ENCODE measurements around the gene ANKRD23. TPM values are rescaled to one million over a fixed set of nuclear protein-coding genes. Genes with fewer than 3 reads are reported as not detected.

Gene ANKRD23
- total and polyA plus RNA-seq, 2 experiments from 2014 or later, result 3.3 to 11.0 TPM

DNA sequence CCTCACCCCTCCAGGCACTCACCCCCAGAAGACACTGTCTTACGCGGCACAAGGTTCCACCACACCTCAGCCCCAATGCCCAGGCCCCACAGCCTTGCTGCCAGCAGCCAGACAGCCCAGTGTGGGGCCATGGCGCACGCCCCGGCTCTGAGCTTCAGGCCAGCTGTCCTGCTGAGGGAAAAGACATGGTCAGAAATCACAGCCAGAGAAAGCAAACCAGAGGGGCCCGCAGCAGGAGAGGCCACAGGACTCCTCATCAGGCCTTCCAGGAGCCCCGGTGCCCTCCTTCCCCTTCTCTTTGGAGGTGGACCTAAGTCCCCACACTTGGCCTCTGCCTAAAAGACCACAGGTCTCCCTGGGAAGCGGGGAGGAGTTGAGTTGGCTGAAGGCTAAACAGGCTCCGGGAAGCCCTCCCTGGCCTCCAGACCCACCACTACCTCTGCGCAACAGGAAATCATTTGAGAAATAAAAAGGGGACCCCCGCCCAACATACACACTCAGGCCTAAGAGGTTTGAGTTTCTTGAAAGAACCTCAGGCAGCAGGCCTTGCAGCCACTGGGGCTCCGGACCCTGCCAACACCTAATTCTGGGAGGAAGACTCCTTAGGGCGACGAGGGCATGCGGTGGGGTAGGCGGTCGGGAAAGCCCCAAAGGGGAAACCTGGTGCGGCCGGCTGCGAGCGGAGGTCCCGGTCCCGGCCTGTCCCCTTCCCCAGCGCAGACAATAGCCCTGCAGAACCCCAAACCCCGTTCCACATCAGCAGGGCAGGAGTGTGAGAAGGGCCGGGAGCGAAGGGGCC, 24.1 kb upstream of the ANKRD23 start:
- Histone ChIP-seq H3K4me1 (ENCODE audit: low read depth) (peaks cover 3% of the 10 kb centered on the region), H3K4me3 (peak overlapping the region; percentile 89)

DNA sequence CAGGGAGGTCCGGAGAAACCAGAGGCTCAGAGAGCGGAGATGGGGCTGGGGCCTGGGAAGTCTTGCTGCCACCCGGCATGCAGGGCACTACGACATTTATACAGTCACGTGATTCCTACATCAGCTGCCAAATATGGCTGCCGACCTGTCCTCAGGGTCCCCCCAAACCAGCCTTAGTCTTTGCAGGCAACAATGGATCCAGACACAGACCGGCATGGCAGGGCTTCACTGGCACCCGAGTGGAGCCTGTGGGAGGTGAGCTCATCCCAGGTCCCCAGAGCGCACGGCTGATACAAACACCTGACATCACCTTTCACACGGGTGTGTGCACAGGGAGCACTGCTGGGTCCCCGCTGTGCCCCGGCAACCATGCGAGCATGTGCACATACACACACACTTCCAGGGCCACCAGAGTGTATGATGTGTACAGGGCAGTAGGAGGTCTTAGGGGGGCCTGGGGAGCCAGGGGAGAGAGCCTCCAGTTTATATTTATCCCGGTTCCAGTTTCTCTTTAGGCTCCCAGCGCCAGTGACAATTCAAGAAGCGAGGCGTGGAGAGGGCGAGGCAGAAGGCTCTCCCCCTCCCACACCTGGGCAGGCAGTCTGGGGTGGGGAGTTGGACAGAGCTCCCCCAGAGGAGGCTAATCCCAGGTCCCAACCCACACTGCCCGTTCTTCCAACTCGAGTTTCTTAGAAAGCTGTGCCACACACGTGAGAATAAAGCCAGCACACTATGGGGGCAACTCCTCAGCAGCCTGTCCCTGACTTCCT, 23.4 kb upstream of the ANKRD23 start:
- Histone ChIP-seq H3K27ac (peak overlapping the region; percentile 94), H3K9me3 (ENCODE audit: low read depth) (no peaks in the 10 kb centered on the region), H3K4me1 (ENCODE audit: low read depth) (peaks cover 3% of the 10 kb centered on the region), H3K4me3 (peak overlapping the region; percentile 89), H3K27me3 (no peaks in the 10 kb centered on the region), H3K36me3 (peaks cover 33% of the 10 kb centered on the region)
- no peak for DNase-seq (ENCODE audit: low read depth in 1 of 2, low spot score in 1 of 2)
- TF ChIP-seq, protein P1, sequence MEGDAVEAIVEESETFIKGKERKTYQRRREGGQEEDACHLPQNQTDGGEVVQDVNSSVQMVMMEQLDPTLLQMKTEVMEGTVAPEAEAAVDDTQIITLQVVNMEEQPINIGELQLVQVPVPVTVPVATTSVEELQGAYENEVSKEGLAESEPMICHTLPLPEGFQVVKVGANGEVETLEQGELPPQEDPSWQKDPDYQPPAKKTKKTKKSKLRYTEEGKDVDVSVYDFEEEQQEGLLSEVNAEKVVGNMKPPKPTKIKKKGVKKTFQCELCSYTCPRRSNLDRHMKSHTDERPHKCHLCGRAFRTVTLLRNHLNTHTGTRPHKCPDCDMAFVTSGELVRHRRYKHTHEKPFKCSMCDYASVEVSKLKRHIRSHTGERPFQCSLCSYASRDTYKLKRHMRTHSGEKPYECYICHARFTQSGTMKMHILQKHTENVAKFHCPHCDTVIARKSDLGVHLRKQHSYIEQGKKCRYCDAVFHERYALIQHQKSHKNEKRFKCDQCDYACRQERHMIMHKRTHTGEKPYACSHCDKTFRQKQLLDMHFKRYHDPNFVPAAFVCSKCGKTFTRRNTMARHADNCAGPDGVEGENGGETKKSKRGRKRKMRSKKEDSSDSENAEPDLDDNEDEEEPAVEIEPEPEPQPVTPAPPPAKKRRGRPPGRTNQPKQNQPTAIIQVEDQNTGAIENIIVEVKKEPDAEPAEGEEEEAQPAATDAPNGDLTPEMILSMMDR (IDR thresholded peaks at IDR 0.05; ENCODE audit: low read depth, low read length), result no peak

More for the DNA sequence above, 24.1 kb upstream of the ANKRD23 start:
- no peak for DNase-seq (ENCODE audit: low read depth in 1 of 2, low spot score in 1 of 2)
- peaks cover 29% of the 10 kb centered on the region for H3K36me3 ChIP-seq
- H3K9me3 ChIP-seq (ENCODE audit: low read depth), result no peaks in the 10 kb centered on the region
- TF ChIP-seq, protein P1 (IDR thresholded peaks at IDR 0.05; ENCODE audit: low read depth, low read length), result no peak
- H3K27ac ChIP-seq, result peak overlapping the region; percentile 94
- H3K27me3 ChIP-seq, result no peaks in the 10 kb centered on the region

DNA sequence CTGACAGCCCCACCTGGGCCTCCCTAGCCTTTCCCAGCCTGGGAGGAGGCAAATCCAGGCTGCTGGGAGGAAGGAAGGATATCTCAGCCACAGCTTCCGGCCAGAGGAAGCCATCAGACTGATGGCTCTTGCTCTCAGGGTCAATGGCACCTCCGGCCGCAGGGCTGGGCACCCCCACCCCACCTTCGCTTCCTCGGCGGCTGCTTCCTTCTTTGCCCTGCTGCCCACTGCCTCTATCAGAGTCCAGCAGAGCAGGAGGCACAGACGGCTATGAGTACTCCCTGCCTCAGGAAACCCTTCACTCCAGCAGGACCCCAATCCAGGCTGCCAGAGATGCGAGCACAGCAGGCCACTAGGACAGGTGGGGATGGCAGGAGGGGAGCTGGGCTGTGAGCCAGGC, 22.8 kb upstream of the ANKRD23 start:
- DNase-seq (ENCODE audit: low read depth in 1 of 2, low spot score in 1 of 2), result no peak
- no peaks in the 10 kb centered on the region for H3K9me3 ChIP-seq (ENCODE audit: low read depth)
- H3K36me3 ChIP-seq, result peaks cover 36% of the 10 kb centered on the region
- peaks cover 3% of the 10 kb centered on the region for H3K4me1 ChIP-seq (ENCODE audit: low read depth)
- TF ChIP-seq, protein P1 (IDR thresholded peaks at IDR 0.05; ENCODE audit: low read depth, low read length), result no peak
- no peak overlapping the region for H3K4me3 ChIP-seq
- H3K27me3 ChIP-seq, result no peaks in the 10 kb centered on the region
- H3K27ac ChIP-seq, result no peak overlapping the region

DNA sequence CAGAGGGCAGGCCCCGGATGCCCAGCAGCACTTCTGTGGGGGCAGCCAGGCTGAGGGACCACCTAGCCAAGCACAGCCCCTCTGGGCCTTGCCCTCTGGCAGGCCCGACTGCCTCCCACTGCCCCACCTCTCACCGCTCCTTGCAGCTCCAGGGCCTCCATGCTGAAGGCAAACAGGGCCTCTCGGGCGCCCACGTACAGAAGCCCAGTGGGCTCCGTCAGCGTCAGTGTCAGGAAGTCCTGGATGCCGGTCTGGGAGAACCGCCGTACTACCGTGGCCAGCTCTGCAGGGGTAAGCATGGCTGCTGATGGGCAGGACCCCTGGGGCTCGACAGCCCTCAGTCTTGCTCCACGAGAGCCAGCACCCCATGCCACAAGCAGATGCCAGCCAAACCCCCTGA, 22.3 kb upstream of the ANKRD23 start:
- Histone ChIP-seq H3K4me3 (no peak overlapping the region), H3K36me3 (peaks cover 38% of the 10 kb centered on the region), H3K9me3 (ENCODE audit: low read depth) (no peaks in the 10 kb centered on the region), H3K27me3 (no peaks in the 10 kb centered on the region), H3K27ac (no peak overlapping the region), H3K4me1 (ENCODE audit: low read depth) (peaks cover 3% of the 10 kb centered on the region)
- no peak for DNase-seq (ENCODE audit: low read depth in 1 of 2, low spot score in 1 of 2)
- TF ChIP-seq, protein P1 (IDR thresholded peaks at IDR 0.05; ENCODE audit: low read depth, low read length), result no peak

DNA sequence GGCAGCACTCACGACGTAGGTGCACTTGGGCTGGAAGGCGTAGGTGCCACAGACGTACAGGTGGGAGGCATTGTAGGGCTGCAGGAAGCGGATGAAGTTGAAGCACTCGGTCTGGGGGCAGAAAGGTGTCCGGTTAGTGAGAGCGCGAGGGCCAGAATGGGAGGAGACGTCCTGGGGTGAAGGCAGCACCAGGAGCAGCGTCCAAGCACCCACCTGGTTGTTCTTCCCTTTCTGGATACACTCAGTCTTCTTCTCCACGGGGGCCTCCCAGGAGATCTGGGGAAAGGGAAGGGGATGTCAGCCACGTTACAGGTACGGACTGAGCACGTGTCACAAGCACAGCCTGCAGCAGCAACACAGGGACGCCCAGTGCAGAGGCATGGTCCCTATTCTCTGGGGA, 21.8 kb upstream of the ANKRD23 start:
- Histone ChIP-seq H3K9me3 (ENCODE audit: low read depth) (no peaks in the 10 kb centered on the region), H3K27me3 (no peaks in the 10 kb centered on the region), H3K4me3 (no peak overlapping the region), H3K27ac (no peak overlapping the region), H3K36me3 (peaks cover 43% of the 10 kb centered on the region), H3K4me1 (ENCODE audit: low read depth) (peaks cover 1% of the 10 kb centered on the region)
- TF ChIP-seq, protein P1 (IDR thresholded peaks at IDR 0.05; ENCODE audit: low read depth, low read length), result no peak
- no peak for DNase-seq (ENCODE audit: low read depth in 1 of 2, low spot score in 1 of 2)
